ENCODE data around the gene ADAMTS19.

The ADAMTS19 gene

GRCh38 chr5:129653057-129653375 is 192.9 kb downstream of the ADAMTS19 start:
- TF ChIP-seq CTCF (IDR thresholded peaks at IDR 0.05; ENCODE audit: control extremely low read depth, extremely low read depth, low read depth, missing control alignments), result no peak
- POLR2A ChIA-PET, result no interaction called here
- no peak for DNase-seq (ENCODE audit: extremely low spot score)
- CTCF ChIA-PET, result interaction anchor here (3.7 kb wide), 1 partner anchor 12 kb away, joined by 19 read pairs; no protein-coding TSS in a partner anchor

GRCh38 chr5:129653442-129653841 is 193.3 kb downstream of the ADAMTS19 start:
- no peak for DNase-seq (ENCODE audit: extremely low spot score)
- POLR2A ChIA-PET, result no interaction called here
- no peak for TF ChIP-seq CTCF (IDR thresholded peaks at IDR 0.05; ENCODE audit: control extremely low read depth, extremely low read depth, low read depth, missing control alignments)
- CTCF ChIA-PET, result interaction anchor here (3.7 kb wide), 1 partner anchor 11 kb away, joined by 19 read pairs; no protein-coding TSS in a partner anchor

GRCh38 chr5:129656952-129657351 is 196.9 kb downstream of the ADAMTS19 start:
- CTCF ChIA-PET, result no interaction called here
- TF ChIP-seq CTCF (IDR thresholded peaks at IDR 0.05; ENCODE audit: control extremely low read depth, extremely low read depth, low read depth, missing control alignments), result no peak
- POLR2A ChIA-PET, result no interaction called here
- DNase-seq (ENCODE audit: extremely low spot score), result no peak

- DNase-seq (ENCODE audit: extremely low spot score), result no peak
- ChIA-PET CTCF (interaction anchor here (0.9 to 1.0 kb wide), 2 partner anchors 18 to 194 kb away, joined by 3 read pairs; no protein-coding TSS in a partner anchor), POLR2A (no interaction called here)
- no peak for TF ChIP-seq CTCF (IDR thresholded peaks at IDR 0.05; ENCODE audit: control extremely low read depth, extremely low read depth, low read depth, missing control alignments)
These were observed 198.7 kb downstream of the ADAMTS19 start for GRCh38 chr5:129658801-129659200.

- POLR2A ChIA-PET, result no interaction called here
- no peak for DNase-seq (ENCODE audit: extremely low spot score)
- no peak for TF ChIP-seq CTCF (IDR thresholded peaks at IDR 0.05; ENCODE audit: control extremely low read depth, extremely low read depth, low read depth, missing control alignments)
- CTCF ChIA-PET, result interaction anchor here (1.5 to 1.9 kb wide), 3 partner anchors 11 to 16 kb away, joined by 3 to 5 read pairs (median 4); no protein-coding TSS in a partner anchor
These were observed 201.4 kb downstream of the ADAMTS19 start for GRCh38 chr5:129661366-129662035.

- DNase-seq (ENCODE audit: extremely low spot score), result peak; percentile 18
- POLR2A ChIA-PET, result no interaction called here
- peak; percentile 67 for TF ChIP-seq CTCF (IDR thresholded peaks at IDR 0.05; ENCODE audit: control extremely low read depth, extremely low read depth, low read depth, missing control alignments)
- CTCF ChIA-PET, result interaction anchor here (0.7 to 2.5 kb wide), 17 partner anchors 10 to 189 kb away, joined by 3 to 19 read pairs (median 4); no protein-coding TSS in a partner anchor
These were observed 204.3 kb downstream of the ADAMTS19 start for GRCh38 chr5:129664336-129664937.

Data from GM10248 (cell line).